HG03196 (cell line): Measurements from ENCODE around the gene C22orf23.

Experiments
- ATAC-seq: cut with Tn5 transposase; IDR thresholded peaks from one replicate; pipeline ENCODE4 v1.9.1; 2021; ENCODE audit not compliant: unreplicated experiment

C22orf23 gene

DNA sequence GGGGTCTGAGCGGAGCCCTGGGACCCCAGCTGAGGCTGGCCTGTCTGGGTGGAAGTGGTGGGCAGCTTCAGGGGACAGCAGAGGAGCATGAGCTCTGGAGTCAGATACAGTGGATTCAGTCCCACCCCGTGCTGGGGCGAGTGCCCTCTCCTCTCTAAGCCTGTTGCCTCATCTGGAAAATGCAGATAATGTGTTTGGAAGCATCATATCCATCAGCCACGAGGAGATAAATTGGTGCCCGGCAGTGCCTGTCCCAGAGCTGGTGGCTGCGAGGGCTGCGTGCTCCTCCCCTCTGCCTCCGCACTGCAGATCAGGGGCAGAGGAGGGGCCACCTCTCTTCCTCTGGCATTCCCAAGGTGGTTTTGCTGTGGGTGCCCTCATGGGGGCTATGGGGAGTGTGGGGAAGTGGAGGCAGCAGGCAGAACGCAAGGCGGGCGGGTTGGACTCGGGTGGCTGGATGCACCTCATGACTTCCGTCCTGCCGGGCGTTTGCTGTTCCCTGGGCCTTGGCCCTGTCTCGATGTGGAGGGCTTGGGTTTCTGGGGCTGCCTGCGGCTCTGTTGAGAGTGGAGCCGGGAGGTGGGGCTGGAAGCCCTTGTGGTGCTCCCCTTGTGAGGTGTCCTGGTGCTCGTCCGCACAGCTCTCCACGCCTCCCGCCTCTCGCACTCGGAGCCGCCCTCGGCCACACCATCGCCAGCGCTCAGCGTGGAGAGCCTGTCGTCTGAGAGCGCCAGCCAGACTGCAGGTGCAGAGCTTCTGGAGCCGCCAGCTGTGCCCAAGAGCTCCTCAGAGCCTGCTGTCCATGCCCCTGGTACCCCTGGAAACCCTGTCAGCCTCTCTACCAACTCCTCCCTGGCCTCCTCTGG lies 26.4 kb downstream of the C22orf23 start:
- ATAC-seq = no peak

DNA sequence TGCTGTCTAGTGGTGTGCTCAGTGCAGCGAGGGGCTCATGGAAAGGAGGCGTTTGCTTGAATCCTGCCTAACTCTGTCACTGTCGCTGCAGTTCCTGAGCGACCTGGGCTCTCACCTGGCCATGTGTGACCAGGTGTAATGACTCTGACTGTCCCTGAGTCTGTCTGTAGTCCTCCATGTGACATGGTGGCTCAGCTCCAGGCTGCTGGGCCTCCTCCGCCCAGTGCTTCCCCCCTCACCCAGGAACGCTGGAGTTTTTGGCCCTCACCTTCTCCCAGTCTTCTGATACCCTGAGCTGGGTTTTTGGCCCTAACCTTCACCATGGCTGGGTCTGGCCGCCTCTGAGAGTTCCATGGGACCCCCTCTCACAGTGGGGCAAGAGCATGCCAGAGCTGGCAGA lies 27.0 kb downstream of the C22orf23 start:
- no peak for ATAC-seq

DNA sequence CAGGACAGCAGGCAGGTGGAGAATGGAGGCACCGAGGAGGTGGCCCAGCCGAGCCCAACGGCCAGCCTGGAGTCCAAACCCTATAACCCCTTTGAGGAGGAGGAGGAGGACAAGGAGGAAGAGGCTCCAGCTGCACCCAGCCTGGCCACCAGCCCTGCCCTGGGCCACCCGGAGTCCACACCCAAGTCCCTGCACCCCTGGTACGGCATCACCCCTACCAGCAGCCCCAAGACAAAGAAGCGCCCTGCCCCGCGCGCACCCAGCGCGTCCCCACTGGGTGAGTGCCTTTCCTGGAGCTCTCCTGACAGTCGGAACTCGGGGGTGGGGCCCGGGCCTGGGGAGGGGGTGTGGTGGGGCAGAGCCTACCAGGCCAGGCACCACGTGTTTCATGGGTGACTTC lies 27.6 kb downstream of the C22orf23 start:
- ATAC-seq = no peak

DNA sequence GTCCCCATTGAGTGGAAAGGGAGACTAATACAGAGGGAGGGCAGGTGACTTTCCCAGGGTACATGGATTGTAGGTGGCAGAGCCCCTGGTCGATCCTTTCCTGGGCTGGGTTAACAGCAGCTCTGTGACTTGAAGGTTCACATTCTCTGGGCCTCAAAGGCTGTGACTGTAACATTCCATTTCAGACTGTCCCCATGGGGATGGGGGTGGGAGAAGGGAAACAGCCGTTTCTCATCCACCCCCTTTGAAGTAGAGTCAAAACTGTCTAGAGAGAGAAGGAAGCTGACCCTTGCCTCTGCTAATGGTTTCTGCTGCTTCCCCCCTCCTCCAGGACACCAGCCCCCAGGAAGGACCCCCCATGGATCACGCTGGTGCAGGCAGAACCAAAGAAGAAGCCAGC lies 28.1 kb downstream of the C22orf23 start:
- ATAC-seq = no peak

DNA sequence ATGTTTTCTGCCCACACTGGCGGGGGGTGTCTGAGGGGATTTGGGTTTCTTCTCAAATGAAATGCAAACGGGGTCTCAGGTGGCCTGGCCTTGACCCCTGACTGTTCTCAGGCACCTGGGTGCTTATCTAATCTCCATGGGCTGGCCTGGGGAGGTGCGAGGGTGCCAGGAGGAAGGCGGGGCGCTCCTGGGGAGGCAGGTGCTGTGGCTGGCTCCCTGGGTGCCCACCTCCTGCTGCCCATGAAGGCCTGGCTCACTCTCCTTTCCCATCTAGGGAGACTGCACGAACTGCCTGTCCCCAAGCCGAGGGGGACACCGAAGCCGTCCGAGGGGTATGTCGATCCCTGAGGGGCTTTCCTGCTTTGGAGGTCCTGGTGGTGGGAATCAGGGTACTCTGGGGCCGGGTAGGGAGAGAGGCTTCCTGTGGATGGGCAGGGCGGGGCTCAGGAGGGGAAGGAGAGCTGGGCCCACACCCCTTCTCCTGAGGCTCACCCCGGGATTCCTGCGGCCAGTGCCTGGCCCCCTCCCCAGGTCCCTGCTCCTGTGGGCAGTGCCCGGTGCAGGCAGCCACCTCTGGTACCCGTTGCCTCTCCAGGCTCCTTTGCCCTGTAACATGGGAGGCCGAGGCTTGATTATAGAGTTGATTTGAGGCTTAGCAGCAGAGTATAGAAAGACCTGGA lies 28.9 kb downstream of the C22orf23 start:
- no peak for ATAC-seq

DNA sequence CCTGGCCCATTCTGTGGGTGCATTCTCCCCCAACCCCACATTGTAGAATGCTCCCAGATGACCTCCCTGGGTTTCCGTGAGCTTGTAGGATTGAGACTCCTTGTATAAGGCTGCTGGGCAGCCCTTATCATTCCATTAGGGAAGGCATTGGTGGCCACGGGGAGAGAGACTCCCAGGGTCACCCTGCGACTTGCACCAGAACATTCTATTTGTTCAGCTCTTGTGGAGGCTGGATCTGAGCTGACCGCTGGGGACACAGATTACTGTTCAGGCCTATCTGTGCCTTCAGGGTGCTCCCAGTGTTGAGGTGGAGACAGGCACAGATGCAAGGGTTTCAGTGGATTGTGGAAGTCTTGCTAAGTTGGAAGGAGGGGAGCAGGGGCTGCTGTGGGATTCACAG lies 29.5 kb downstream of the C22orf23 start:
- no peak for ATAC-seq

DNA sequence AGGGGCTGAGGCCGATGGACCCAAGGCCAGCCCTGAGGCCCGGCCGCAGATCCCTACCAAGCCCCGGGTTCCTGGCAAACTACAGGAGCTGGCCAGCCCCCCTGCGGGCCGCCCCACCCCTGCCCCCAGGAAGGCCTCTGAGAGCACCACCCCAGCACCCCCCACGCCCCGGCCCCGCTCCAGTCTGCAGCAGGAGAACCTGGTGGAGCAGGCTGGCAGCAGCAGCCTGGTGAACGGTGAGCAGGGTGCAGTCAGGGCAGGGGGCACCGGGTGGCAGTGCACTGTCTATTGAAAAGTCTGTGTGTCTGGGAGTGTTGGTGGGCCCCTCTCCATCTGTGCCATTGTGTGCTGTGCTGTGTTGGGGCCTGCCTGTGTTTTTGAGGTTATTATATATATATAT lies 31.2 kb downstream of the C22orf23 start:
- ATAC-seq = no peak

DNA sequence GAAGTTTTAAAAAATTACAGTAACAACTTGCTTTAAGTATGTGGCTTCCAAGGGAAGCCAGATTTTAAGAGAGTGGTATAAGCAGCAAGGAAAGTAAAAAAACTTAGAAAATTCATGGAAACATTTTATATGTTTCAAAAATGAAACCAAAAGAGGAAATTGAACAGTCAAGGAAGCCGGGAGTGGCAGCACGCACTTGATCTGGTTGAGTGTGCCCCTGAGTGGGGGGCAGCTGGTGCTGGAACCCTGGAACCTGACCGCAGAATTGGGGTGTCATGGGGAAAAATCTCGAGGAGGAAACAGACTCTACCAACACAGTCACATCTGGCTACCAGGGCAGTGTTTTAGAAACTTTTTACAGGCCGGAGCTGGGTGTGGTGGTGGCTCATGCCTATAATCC lies 33.3 kb downstream of the C22orf23 start:
- no peak for ATAC-seq

DNA sequence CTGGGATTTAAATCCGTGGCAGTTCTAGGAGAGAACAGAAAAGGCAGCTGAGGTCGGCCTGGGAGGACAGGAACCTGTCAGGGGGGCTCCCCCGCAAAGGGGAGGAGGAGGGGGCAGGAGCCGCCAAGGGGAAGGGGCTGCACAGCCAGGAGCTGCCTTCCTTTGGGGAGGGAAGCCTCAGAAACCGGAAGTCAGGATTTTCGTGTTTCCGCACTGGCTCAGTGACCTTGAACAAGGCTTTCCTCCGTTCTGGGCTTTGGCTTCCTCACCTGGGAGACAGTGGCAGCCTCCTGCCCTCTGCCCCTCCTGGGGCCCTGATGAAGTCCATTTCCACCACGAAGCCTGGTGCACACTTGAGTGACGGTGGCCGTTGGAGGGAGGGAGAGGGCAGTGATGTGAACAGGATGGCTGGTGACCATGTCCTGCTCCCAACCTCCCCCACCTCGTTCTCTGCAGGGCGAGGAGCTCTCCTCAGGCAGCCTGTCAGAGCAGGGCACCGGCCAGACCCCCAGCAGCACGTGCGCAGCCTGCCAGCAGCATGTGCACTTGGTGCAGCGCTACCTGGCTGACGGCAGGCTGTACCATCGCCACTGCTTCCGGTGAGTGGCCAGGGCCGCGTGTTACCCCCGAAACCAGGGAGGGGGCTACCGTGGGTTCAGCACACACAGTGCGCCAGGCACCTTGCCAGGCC lies 34.7 kb downstream of the C22orf23 start:
- no peak for ATAC-seq

DNA sequence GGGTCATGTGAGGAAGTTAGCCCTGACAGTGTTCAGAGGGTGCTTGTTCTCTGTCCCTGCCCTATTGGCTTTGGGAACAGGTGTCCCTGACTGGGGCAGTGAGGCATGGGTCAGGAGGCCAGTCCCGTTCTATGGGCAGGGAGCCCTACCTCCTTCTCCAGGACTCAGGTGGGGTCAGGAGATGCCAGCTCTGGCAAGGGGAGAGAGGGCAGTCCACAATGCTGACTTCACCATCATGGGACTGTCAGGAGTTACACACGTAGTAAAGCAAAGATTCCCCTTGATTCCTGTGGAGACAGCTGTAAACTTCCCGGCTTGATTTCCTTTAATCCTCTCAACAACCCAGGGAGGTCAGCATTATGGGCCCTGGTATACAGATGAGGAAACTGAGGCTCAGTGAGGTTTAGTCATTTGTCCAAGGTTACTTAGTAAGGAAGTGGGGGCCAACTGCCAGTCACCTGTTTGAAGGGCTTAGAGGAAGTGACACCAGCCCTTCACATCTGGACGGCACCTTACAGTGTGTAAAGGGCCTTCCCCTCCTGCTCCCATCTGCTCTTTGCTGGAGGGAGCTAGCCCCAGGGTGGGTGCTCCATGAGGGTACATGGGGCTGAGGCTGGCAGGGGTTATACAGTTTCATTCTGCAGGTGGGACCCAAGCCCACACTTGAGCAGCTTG lies 35.4 kb downstream of the C22orf23 start:
- no peak for ATAC-seq

DNA sequence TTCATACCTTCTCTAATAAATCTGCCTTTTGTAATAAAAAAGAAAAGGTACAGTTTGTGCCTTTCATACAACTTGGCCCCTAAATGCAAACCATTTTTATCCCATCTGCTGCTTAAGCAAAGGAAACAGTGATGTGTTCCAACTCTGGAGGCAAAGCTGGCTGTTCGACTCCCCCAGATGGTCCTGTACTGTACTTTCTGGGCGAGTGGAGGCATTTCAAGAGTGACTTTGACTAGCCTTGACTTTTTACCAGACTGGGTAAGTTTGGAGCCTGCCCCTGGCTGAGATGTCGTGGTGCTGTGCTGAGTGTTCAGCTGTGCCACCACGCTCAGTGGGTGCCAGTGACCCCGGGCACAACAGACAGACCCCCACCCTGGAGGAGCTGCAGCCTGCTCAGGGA lies 37.1 kb downstream of the C22orf23 start:
- no peak for ATAC-seq

DNA sequence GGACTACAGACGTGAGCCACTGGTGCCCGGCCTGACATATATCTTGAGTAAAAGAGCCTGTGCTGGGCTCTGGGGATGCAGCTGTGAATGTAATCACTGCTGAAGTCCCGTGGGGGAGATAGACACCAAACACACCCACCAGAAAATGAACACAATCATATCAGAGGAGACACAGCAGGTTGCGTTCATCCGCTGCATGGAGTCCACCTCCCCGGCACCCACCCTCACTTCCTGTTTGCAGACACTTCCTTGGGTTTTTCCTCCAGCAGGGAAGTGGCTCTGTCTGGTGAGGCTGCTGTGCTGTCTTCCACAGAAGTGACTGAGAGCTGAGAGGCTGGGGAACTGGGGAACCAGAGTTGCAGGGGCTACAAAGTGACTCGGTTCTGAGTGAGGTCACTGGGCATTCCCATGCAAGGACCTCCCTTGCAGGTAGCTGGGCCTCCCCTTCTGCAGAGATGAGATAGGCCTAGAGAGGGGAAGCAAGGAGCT lies 40.1 kb downstream of the C22orf23 start:
- ATAC-seq = no peak

DNA sequence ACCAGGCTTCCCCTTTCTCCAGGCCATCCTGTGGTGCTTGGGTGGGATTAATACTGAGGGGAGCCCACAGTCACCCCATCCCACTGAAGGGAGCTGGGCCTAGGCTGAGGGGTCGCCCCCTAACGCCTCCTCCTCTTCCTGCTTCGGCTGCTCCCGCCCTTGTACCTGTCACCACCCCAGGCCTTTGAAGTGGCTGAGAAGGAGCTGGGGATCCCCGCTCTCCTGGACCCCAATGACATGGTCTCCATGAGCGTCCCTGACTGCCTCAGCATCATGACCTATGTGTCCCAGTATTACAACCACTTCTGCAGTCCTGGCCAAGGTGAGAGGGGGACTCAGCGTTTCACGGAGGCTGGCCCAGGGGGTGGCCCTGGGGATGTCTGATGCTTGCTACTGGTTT lies 41.2 kb downstream of the C22orf23 start:
- ATAC-seq = no peak

DNA sequence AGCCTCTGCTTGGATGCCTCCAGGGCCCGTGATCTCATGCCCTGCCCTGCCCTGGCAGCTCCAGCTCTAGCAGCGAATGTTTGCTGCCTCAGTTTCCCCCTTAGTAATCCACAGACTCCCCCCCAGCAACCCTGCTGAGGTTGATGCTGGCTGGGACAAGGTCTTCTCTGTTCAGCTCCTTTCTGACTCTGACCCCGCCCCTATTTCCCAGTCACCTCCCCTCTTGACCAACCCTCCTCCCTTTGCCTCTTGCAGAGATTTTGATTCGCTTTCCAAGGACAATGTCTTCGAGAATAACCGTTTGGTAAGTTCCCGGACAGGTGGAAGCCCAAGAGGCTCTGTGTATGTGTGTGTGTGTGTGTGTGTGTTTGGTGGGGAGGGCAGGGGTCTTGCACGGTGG lies 41.7 kb downstream of the C22orf23 start:
- ATAC-seq = no peak

DNA sequence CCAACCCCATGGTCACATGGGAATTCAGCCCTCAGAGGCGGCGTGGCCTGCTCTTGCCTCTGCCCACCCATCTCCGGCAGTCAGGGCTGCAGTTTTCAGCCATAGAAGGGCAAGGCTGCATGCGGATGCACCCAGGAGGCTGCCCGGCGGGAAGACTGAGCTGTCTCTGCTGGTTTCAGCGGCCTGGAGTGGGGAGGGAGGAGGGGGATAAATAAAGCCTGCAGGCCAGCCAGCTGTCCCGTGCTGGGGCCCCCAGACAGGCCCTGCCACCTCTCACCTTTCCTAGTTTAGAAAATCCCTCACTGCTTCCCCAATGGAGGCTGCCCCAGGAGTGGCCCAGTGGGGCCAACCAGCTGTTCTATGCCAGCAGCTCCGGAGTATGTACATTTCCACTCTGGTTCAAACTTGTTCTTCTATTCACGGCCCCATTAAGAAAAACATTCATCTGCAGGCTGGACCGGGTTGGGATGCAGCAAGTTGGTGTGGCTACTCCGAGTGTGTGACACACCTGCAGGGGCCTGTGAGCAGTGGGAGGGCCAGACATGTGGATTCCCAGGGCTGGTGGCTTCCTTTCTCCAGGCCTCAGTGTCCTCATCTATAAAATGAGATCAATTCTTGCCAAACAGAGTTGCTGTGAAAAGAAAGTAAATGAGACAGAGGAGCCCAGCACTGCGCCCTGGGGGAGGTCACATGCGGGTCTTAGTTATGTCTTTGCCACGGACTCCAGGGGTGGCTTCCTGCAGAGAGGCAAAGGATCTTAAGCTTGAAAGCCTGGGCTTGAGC lies 42.3 kb downstream of the C22orf23 start:
- no peak for ATAC-seq

DNA sequence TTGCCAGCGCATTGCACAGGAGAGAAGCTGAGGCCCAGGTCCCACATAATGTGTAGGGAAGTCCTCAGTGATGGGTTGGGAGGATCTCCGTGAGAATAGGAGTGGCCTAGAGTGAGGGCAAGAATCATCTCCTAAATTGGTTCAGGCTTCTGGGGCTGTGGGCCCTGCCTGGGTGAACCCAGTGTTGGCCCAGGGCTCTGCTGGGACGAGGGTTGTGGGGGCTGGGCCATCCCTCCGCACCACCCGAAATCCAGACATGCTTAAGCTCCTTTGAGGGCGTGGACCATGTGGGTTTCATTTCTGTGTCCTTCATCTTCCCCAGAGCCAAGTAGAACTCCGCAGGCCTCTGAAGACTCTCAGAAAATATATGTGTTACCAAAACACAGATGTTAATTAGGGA lies 43.6 kb downstream of the C22orf23 start:
- no peak for ATAC-seq

DNA sequence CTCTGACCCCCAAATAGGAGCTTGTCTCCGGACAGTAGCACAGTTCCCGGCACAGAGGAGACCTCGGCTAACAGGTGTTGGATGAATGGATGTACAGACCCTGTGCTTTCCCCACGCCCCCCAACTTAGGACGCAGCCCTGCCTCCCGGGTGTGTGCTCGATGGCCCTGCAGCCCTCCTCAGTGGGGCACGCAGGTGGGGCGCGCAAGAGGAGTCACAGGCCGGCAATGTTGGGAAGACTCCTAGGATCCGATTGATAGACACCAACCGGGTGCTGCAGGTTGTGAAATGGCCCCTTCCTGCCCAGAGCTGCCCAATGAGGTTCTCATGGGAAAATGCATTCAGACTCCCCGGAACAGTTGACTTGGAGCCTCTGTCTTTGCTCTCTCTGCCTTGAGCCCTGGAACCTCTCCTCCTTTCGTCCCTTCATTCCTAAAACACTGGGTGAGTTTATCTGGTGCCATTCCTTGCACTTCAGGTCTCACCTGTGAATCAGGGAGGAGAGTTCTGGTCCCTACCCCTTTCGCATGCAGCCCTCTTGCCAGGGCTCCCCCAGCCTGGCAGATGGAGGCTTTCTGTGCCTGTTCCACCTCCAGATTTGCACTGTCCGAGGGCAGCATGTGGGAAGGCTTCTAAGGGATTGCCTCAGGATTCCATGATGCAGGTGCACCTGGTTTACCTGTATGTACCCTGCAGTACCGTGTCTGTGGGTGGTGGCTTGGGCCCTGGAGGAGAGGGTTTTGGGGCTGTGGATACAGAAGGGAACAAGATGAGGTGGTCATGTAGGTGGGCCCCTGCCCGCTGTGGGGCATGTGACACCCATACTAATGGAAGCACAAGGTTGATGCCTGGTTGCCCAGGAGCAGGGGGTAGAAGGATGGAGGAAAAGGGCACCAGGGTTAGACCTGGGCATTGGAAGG lies 46.1 kb downstream of the C22orf23 start:
- no peak for ATAC-seq

DNA sequence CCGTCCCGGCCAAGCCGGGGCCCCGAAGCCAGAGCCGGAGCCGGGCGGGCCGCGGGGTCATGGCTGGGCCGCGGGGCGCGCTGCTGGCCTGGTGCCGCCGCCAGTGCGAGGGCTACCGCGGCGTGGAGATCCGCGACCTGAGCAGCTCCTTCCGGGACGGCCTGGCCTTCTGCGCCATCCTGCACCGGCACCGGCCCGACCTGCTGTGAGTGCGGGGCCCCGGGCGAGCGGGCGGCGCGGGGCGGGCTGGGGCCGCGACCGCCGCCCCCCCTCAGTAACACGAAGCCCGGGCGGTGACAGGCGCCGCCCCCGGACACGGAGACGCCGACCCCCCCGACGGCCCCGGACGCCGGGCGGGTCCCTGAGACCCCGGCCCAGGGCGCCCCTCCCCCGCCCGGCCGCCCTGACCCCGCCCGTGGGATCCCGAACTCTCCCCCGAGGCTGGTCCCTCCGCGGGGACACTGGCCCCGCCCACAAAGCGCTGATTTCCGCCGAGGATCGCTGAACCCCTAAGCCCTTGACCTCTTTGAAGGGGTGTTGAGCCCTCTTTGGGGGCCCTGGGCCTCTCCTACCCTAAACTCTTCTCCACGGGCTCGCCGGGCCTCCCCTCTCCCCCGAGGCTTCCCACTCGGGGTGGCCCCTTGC lies 46.9 kb downstream of the C22orf23 start:
- no peak for ATAC-seq
